HG03378 (cell line): ENCODE measurements around the gene MGRN1.

Source experiments
- ATAC-seq: cut with Tn5 transposase; IDR thresholded peaks from one replicate; pipeline ENCODE4 v1.9.1; 2021; ENCODE audit warnings: mild to moderate bottlenecking, moderate library complexity; ENCODE audit not compliant: unreplicated experiment

MGRN1 gene

GRCh38 chr16:4684058-4684715 lies 59.6 kb downstream of the MGRN1 start:
- no peak for ATAC-seq

GRCh38 chr16:4684763-4685162 lies 60.1 kb downstream of the MGRN1 start:
- ATAC-seq, result no peak

- ATAC-seq, result no peak
These were observed 60.7 kb downstream of the MGRN1 start for GRCh38 chr16:4685292-4685691.

GRCh38 chr16:4685776-4686496 lies 61.3 kb downstream of the MGRN1 start:
- ATAC-seq, result no peak

GRCh38 chr16:4686497-4687210 lies 62.0 kb downstream of the MGRN1 start:
- no peak for ATAC-seq

GRCh38 chr16:4687416-4687815 lies 62.8 kb downstream of the MGRN1 start:
- no peak for ATAC-seq

GRCh38 chr16:4687946-4688673 lies 63.5 kb downstream of the MGRN1 start:
- ATAC-seq, result no peak

GRCh38 chr16:4688674-4689045 lies 64.0 kb downstream of the MGRN1 start:
- no peak for ATAC-seq

- ATAC-seq, result no peak
These were observed 64.6 kb downstream of the MGRN1 start for GRCh38 chr16:4689091-4689671.

- ATAC-seq, result no peak
These were observed 65.5 kb downstream of the MGRN1 start for GRCh38 chr16:4689864-4690704.

GRCh38 chr16:4690946-4691665 lies 66.5 kb downstream of the MGRN1 start:
- ATAC-seq, result no peak

GRCh38 chr16:4691666-4692412 lies 67.2 kb downstream of the MGRN1 start:
- no peak for ATAC-seq

GRCh38 chr16:4692460-4693295 lies 68.1 kb downstream of the MGRN1 start:
- ATAC-seq, result peak; percentile 25

- ATAC-seq, result peak; percentile 82
These were observed 68.8 kb downstream of the MGRN1 start, which contains the start of gene NUDT16L1 for GRCh38 chr16:4693296-4693955. TSS of gene NUDT16L1 (plus strand) at chr16:4693562. CDS start at chr16:4693727, 165 bp downstream.

- no peak for ATAC-seq
These were observed 69.5 kb downstream of the MGRN1 start for GRCh38 chr16:4693956-4694641.

GRCh38 chr16:4694642-4695451 lies 70.2 kb downstream of the MGRN1 start:
- no peak for ATAC-seq
